A673 (cell line): ENCODE results near the gene ZNF555. TPM values are rescaled to one million over a fixed set of nuclear protein-coding genes. Genes with fewer than 3 reads are reported as not detected.
A peak's percentile ranks its signal among the peaks of the same experiment; 100 is the strongest.
"Not testable (repeated sequence)": the region's sequence is repeated elsewhere in the genome, so short reads cannot be mapped to it uniquely, and the experiment has no call there.

Experiments
- BruUV-seq: library from RNA; stranded (reverse); fragments of 400-500 nt; replicated peaks from 2 replicates; lab custom pipeline; 2021; lab: Mats Ljungman, UMichigan
- CTCF ChIA-PET: fragments of 300-600 bp; sonication (Branson Sonifier 250); formaldehyde crosslinking; loops from one replicate; lab custom pipeline; 2022; ENCODE audit warnings: antibody characterized with exemption; lab: Charles Lee
- POLR2A ChIA-PET: fragments of 300-600 bp; sonication (Branson Sonifier 250); formaldehyde crosslinking; loops from one replicate; lab custom pipeline; 2022; ENCODE audit warnings: antibody characterized with exemption; ENCODE audit not compliant: low non-redundant PET; lab: Charles Lee
- DNase-seq: peaks from one replicate; pipeline ENCODE4 v3.0.0-alpha.2; 2015; ENCODE audit warnings: low spot score
- H3K27ac ChIP-seq: fragments of 200-600 bp; sonication (generic); 2 replicates; pipeline ENCODE4 v1.5.1; 2016; ENCODE audit warnings: mixed run types, low read depth, mild to moderate bottlenecking, mixed read lengths, antibody characterized with exemption, low read length; ENCODE audit not compliant: poor library complexity, severe bottlenecking
- H3K27me3 ChIP-seq: fragments of 200-600 bp; sonication (generic); replicated peaks from 2 replicates; pipeline ENCODE4 v1.6.1; 2017; ENCODE audit warnings: mixed run types, low read depth, mild to moderate bottlenecking, mixed read lengths, antibody characterized with exemption, low read length; ENCODE audit not compliant: insufficient read depth, poor library complexity
- H3K36me3 ChIP-seq: fragments of 200-600 bp; sonication (generic); 2 replicates; pipeline ENCODE4 v1.6.1; 2016; ENCODE audit warnings: mixed run types, mild to moderate bottlenecking, mixed read lengths, antibody characterized with exemption, low read length; ENCODE audit not compliant: insufficient read depth, poor library complexity, severe bottlenecking
- H3K4me1 ChIP-seq: fragments of 200-600 bp; sonication (generic); 2 replicates; pipeline ENCODE4 v1.6.1; 2017; ENCODE audit warnings: mixed run types, mild to moderate bottlenecking, mixed read lengths, antibody characterized with exemption, low read length; ENCODE audit not compliant: insufficient read depth, poor library complexity, severe bottlenecking
- H3K4me3 ChIP-seq: fragments of 200-600 bp; sonication (generic); 2 replicates; pipeline ENCODE4 v1.5.1; 2016; ENCODE audit warnings: low read depth, mixed run types, mild to moderate bottlenecking, mixed read lengths, low read length; ENCODE audit not compliant: poor library complexity, severe bottlenecking
- H3K9me3 ChIP-seq: fragments of 200-600 bp; sonication (generic); 2 replicates; pipeline ENCODE4 v1.6.1; 2016; ENCODE audit warnings: mixed run types, low read depth, mild to moderate bottlenecking, mixed read lengths, antibody characterized with exemption, low read length; ENCODE audit not compliant: poor library complexity, severe bottlenecking
- EZH2 ChIP-seq: fragments of 200-600 bp; sonication (generic); IDR thresholded peaks from 2 replicates; pipeline ENCODE4 v1.6.1; 2017; ENCODE audit warnings: borderline replicate concordance, low read depth, mild to moderate bottlenecking, mixed read lengths, antibody characterized with exemption, low read length; ENCODE audit not compliant: poor library complexity, severe bottlenecking
- intact Hi-C: fragments of 100-400 bp; cut with micrococcal nuclease; formaldehyde crosslinking; loops from one replicate; pipeline ENCODE4 v1.10.0; 2022; ENCODE audit not compliant: unreplicated experiment
- total RNA-seq: library from RNA; stranded (reverse); gene quantifications from 2 replicates; pipeline ENCODE4 v1.2.3, GENCODE V29; 2021
- TF ChIP-seq, protein P1 (sequence below): fragments of 300-800, 200-600 bp; sonication (generic); conservative IDR thresholded peaks from 2 replicates; pipeline ENCODE4 v1.5.1; 2017; ENCODE audit warnings: low read depth, mild to moderate bottlenecking, antibody characterized with exemption, low read length, moderate library complexity, mixed read lengths

The ZNF555 gene
- total RNA-seq, 1 experiment from 2014 or later: 4.8 TPM

DNA sequence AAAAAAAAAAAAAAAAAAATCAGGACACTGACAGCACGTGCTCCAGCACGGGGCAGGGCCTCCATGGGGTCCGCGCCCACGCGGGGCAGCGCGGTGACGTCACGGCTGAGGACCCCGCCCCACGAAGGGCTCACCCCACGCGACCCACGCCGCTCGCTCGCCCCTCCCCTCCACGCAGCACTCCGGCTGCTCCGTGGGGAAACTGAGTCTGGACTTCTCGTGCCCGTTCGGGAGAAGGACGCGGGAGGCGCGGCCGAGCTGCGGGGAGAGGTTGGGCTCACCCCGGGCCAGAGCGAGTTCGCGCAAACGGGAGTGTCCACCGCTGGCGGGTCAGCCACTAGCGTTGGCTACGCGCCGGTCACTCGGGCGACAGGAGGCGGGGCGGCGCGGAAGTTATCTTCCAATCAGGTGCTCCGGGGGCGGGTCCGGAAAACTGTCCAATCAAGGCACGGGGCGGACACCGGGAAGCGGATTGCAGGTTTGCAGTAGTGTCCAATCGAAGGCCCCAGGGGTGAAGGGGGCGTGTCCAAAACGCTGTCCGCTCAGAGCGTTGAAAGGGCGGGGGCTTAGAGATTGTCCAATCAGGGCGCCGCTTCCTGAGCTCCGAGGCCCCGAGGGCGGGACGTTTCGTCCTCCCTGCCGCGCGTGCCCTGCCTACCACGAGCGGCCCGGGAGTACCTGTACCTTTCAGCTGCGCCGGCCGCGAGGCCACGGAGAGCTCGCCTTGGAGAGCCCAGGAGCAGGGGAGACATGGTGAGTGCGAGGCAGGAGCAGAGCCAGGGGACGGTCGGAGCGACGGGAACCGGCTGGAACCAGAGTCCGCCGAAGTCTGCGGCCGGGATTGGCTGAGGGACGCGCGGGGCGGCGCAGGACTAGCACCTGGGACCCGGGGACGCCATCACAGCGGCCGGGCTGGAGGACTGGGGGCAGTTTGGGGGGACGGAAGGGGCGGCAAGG lies 59.3 kb downstream of the ZNF555 start, which contains the start of gene ZNF57:
Gene ZNF57 (plus strand): TSS at position 633 of the 957 bp plus-strand sequence. CDS start 118 bp downstream, at position 751.
- DNase-seq: peak; percentile 99
- intact Hi-C loops: no loop called here
- no TSS peak for BruUV-seq
- TF ChIP-seq, protein P1, sequence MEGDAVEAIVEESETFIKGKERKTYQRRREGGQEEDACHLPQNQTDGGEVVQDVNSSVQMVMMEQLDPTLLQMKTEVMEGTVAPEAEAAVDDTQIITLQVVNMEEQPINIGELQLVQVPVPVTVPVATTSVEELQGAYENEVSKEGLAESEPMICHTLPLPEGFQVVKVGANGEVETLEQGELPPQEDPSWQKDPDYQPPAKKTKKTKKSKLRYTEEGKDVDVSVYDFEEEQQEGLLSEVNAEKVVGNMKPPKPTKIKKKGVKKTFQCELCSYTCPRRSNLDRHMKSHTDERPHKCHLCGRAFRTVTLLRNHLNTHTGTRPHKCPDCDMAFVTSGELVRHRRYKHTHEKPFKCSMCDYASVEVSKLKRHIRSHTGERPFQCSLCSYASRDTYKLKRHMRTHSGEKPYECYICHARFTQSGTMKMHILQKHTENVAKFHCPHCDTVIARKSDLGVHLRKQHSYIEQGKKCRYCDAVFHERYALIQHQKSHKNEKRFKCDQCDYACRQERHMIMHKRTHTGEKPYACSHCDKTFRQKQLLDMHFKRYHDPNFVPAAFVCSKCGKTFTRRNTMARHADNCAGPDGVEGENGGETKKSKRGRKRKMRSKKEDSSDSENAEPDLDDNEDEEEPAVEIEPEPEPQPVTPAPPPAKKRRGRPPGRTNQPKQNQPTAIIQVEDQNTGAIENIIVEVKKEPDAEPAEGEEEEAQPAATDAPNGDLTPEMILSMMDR: no peak
- TF ChIP-seq EZH2: no peak
- Histone ChIP-seq H3K4me3 (peak within 1 kb of the TSS; percentile 86), H3K27me3 (no peaks in the 10 kb centered on the region), H3K9me3 (peaks cover 7% of the 10 kb centered on the region), H3K4me1 (no peaks in the 10 kb centered on the region), H3K36me3 (no peaks in the 10 kb centered on the region), H3K27ac (peak within 1 kb of the TSS; percentile 83)
- CTCF ChIA-PET: interaction anchor here (0.5 to 0.7 kb wide), 2 partner anchors 8 to 813 kb away, joined by 4 read pairs; no protein-coding TSS in a partner anchor
- POLR2A ChIA-PET: interaction anchor here (0.6 kb wide), 1 partner anchor 50 kb away, joined by 4 read pairs; no protein-coding TSS in a partner anchor

DNA sequence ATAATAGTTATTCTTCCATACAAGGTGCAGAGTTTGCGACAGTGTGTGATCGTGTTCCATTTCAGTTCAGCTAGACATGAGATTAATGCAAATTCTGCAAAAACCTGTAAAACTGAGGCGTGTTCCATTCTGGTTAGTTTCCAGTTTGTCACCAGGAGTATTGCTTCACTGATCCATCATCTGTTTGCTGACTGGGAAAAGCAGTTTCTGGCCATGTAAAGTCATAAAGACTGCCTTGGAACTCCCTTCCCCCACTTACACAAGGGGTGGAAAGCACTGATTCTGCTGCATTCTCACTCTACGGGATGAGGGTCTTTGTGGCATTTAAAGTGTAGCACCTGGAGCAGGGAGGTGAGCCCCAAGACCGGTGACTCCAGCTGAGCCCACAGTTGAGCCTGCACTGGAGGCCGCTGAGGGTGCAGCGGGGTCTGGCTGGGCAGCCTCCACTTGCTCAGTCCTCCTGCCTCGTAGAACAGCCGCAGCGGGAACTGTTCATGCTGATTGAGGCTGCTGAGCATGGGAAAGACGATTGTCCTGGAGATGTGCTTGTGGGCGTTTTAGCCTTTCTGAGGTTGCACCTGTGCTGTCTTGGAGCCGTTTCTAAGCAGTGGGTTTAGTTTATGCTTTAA lies 61.4 kb downstream of the ZNF555 start:
- no peaks in the 10 kb centered on the region for H3K27me3 ChIP-seq
- no TSS peak for BruUV-seq
- no peak overlapping the region for H3K27ac ChIP-seq
- H3K36me3 ChIP-seq: no peaks in the 10 kb centered on the region
- H3K9me3 ChIP-seq: no peaks in the 10 kb centered on the region
- intact Hi-C loops: no loop called here
- TF ChIP-seq, protein P1: no peak
- TF ChIP-seq EZH2: no peak
- no peak for DNase-seq
- CTCF ChIA-PET: no interaction called here
- H3K4me1 ChIP-seq: no peaks in the 10 kb centered on the region
- POLR2A ChIA-PET: no interaction called here
- no peak overlapping the region for H3K4me3 ChIP-seq

DNA sequence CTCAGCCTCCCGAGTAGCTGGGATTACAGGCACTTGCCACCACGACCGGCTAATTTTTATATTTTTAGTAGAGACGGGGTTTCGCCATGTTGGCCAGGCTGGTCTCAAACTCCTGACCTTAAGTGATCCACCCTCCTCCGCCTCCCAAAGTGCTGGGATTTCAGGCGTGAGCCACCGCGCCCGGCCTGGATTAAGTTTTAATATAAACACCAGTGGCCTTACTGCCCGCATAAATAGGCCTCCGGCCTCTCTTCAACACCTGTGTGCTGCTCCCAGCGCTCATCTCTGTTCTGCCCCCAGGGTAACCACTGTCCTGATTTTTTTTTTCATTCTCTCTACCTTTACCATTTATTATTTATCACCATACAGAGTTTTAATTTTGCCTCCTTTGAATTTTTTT lies 62.1 kb downstream of the ZNF555 start:
- H3K36me3 ChIP-seq, DNase-seq, POLR2A ChIA-PET, CTCF ChIA-PET, intact Hi-C loops, BruUV-seq, H3K27ac ChIP-seq, H3K4me3 ChIP-seq, H3K4me1 ChIP-seq, H3K9me3 ChIP-seq, H3K27me3 ChIP-seq: not testable (repeated sequence)
